Thoracic aorta (tissue), 2 donors: ENCODE measurements around the gene JPH3. TPM values are rescaled to one million over a fixed set of nuclear protein-coding genes. Genes with fewer than 3 reads are reported as not detected.

Experiments used
- ATAC-seq: fragments of 150-250 bp; one replicate; pipeline ENCODE4 v1.8.0; 2017; ENCODE audit warnings: low read depth; ENCODE audit not compliant: insufficient number of reproducible peaks, low FRiP score
- DNase-seq: peaks from one replicate; pipeline ENCODE4 v3.0.0-alpha.2; 2020; ENCODE audit warnings: low spot score
- H3K27ac ChIP-seq, 2 donors: fragments of 200-600 bp; sonication (generic); 1 replicate in 1 of 2; 2 replicates in 1 of 2; pipeline ENCODE4 v1.5.1; 2016; ENCODE audit warnings: mild to moderate bottlenecking in 2 of 2, moderate library complexity in 2 of 2
- H3K27me3 ChIP-seq: fragments of 200-600 bp; sonication (generic); replicated peaks from 2 replicates; pipeline ENCODE4 v1.6.0; 2016; ENCODE audit warnings: mild to moderate bottlenecking; ENCODE audit not compliant: insufficient read depth
- H3K36me3 ChIP-seq: fragments of 200-600 bp; sonication (generic); one replicate; pipeline ENCODE4 v1.5.1; 2016
- H3K4me1 ChIP-seq, 2 donors: fragments of 200-600 bp; sonication (generic); 1 replicate in 1 of 2; 2 replicates in 1 of 2; pipeline versions ENCODE4 v1.5.1 to v1.6.0; 2016; ENCODE audit warnings: low read depth in 2 of 2, mild to moderate bottlenecking in 1 of 2; ENCODE audit not compliant: control insufficient read depth in 1 of 2
- H3K4me3 ChIP-seq: fragments of 200-600 bp; sonication (generic); 2 replicates; pipeline ENCODE4 v1.5.1; 2016; ENCODE audit warnings: mild to moderate bottlenecking
- H3K9me3 ChIP-seq: fragments of 200-600 bp; sonication (generic); 2 replicates; pipeline ENCODE4 v1.5.1; 2016
- total RNA-seq, 2 donors: library from RNA; depleted of rRNA; stranded (reverse); fragments of >200 nt; gene quantifications; one replicate each; pipeline versions ENCODE4 v1.1.0 to v1.2.3, GENCODE V29; 2016
- TF ChIP-seq, protein P1 (sequence below): fragments of 200-600 bp; sonication (generic); IDR thresholded peaks from one replicate; pipeline ENCODE4 v1.5.1; 2019; ENCODE audit warnings: antibody characterized with exemption

The JPH3 gene
- total RNA-seq, 2 donors from 2014 or later, result not detected

DNA sequence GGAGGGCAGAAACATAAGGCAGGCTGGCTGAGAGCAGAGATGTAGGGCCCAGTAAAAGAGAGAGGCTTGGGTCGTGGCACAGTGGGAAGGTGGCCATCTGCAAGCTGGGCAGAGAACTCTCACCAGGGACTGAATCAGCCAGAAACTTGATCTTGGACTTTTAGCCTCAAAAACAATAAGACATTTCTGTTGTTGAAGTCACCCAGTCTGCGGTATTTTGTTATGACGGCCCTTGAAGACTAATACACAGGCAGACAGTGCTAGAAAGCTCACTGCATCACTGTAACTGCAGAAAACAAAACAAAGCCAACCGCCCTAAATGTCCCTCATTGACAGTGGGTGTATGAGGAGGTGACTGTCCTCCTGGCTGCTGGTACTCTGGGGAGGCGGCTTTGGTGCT, 3.9 kb upstream of the JPH3 start:
- H3K4me3 ChIP-seq, result no peak overlapping the region
- TF ChIP-seq, protein P1, sequence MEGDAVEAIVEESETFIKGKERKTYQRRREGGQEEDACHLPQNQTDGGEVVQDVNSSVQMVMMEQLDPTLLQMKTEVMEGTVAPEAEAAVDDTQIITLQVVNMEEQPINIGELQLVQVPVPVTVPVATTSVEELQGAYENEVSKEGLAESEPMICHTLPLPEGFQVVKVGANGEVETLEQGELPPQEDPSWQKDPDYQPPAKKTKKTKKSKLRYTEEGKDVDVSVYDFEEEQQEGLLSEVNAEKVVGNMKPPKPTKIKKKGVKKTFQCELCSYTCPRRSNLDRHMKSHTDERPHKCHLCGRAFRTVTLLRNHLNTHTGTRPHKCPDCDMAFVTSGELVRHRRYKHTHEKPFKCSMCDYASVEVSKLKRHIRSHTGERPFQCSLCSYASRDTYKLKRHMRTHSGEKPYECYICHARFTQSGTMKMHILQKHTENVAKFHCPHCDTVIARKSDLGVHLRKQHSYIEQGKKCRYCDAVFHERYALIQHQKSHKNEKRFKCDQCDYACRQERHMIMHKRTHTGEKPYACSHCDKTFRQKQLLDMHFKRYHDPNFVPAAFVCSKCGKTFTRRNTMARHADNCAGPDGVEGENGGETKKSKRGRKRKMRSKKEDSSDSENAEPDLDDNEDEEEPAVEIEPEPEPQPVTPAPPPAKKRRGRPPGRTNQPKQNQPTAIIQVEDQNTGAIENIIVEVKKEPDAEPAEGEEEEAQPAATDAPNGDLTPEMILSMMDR, result no peak
- H3K27me3 ChIP-seq, result no peaks in the 10 kb centered on the region
- peaks cover 0 to 7% of the 10 kb centered on the region in 2 donors for H3K4me1 ChIP-seq
- no peaks in the 10 kb centered on the region for H3K9me3 ChIP-seq
- ATAC-seq (no peak), DNase-seq (no peak)
- no peak overlapping the region for H3K27ac ChIP-seq
- H3K36me3 ChIP-seq, result no peaks in the 10 kb centered on the region

DNA sequence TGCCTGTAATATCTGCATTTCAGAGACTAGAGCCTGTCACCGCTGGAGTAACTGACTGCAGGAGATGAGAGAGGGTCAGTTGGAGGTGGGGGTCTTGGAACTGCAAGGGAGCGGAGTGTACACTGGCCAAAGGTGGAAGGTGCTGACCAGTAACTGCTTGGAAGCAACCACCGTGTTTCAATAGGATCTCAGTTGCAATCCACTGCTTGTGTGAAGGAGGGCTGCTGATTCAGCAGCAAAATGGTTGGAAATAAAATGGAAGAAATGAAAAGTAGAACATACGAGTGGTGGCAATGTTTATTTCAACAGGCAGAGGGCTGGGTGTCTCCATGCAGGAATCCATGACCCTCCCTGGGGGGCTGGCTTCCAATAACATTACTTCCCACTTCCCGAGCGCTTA, 2.1 kb upstream of the JPH3 start:
- Histone ChIP-seq H3K27ac (no peak overlapping the region), H3K4me3 (no peak overlapping the region), H3K27me3 (no peaks in the 10 kb centered on the region), H3K9me3 (no peaks in the 10 kb centered on the region), H3K36me3 (no peaks in the 10 kb centered on the region), H3K4me1 (peaks cover 0 to 7% of the 10 kb centered on the region in 2 donors)
- ATAC-seq (no peak), DNase-seq (no peak)
- TF ChIP-seq, protein P1, result no peak

GRCh38 chr16:87601401-87601981, 817 bp upstream of the JPH3 start:
- no peak for ATAC-seq
- TF ChIP-seq, protein P1, result no peak
- no peak for DNase-seq
- H3K27ac ChIP-seq, result no peak overlapping the region
- no peaks in the 10 kb centered on the region for H3K36me3 ChIP-seq
- no peaks in the 10 kb centered on the region for H3K9me3 ChIP-seq
- H3K4me1 ChIP-seq, result peaks cover 0 to 7% of the 10 kb centered on the region in 2 donors
- H3K4me3 ChIP-seq, result no peak overlapping the region
- H3K27me3 ChIP-seq, result no peaks in the 10 kb centered on the region

- H3K27ac ChIP-seq, result no peak overlapping the region
- no peaks in the 10 kb centered on the region for H3K36me3 ChIP-seq
- peaks cover 0 to 7% of the 10 kb centered on the region in 2 donors for H3K4me1 ChIP-seq
- peak overlapping the region; percentile 52 for H3K4me3 ChIP-seq
- TF ChIP-seq, protein P1, result no peak
- DNase-seq (no peak), ATAC-seq (no peak)
- no peaks in the 10 kb centered on the region for H3K27me3 ChIP-seq
- no peaks in the 10 kb centered on the region for H3K9me3 ChIP-seq
Measured at GRCh38 chr16:87602821-87603683, 744 bp downstream of the JPH3 start.
